OCI-LY3 (cell line): ENCODE results near the gene KCNIP4.

Experiments used
- H2AFZ ChIP-seq: fragments of 200-600, 300-600 bp; shearing (Covaris generic); 2 replicates; pipeline ENCODE4 v1.6.0; 2014; ENCODE audit warnings: antibody characterized with exemption, low read depth, low read length
- H3K27ac ChIP-seq: fragments of 200-600, 300-600 bp; sonication (generic); 2 replicates; pipeline ENCODE4 v1.5.1; 2014; ENCODE audit warnings: mild to moderate bottlenecking, low read length, moderate library complexity, mixed read lengths
- H3K27me3 ChIP-seq: fragments of 200-600, 300-600 bp; sonication (generic); 2 replicates; pipeline ENCODE4 v1.6.1; 2014; ENCODE audit warnings: low read depth, low read length, mixed read lengths
- H3K36me3 ChIP-seq: fragments of 200-600, 300-600 bp; sonication (generic); replicated peaks from 2 replicates; pipeline ENCODE3; 2014; ENCODE audit warnings: low read depth, low read length, mixed read lengths
- H3K4me1 ChIP-seq: fragments of 300-600, 200-600 bp; sonication (generic); 2 replicates; pipeline ENCODE4 v1.6.1; 2014; ENCODE audit warnings: low read length, mixed read lengths
- H3K4me2 ChIP-seq: fragments of 200-600, 300-600 bp; sonication (generic); 2 replicates; pipeline ENCODE4 v1.6.1; 2014; ENCODE audit warnings: low read length, mixed read lengths
- H3K4me3 ChIP-seq: fragments of 300-600, 200-600 bp; sonication (generic); 2 replicates; pipeline ENCODE4 v1.5.1; 2014; ENCODE audit warnings: antibody characterized with exemption, mild to moderate bottlenecking, low read length, moderate library complexity
- H3K79me2 ChIP-seq: fragments of 300-600, 200-600 bp; shearing (Covaris generic); 2 replicates; pipeline ENCODE4 v1.6.1; 2014; ENCODE audit warnings: mild to moderate bottlenecking, low read length, mixed read lengths
- H3K9ac ChIP-seq: fragments of 300-600, 200-600 bp; shearing (Covaris generic); 2 replicates; pipeline ENCODE4 v1.6.0; 2014; ENCODE audit warnings: mild to moderate bottlenecking, low read length, moderate library complexity
- H3K9me3 ChIP-seq: fragments of 200-600, 300-600 bp; shearing (Covaris generic); 2 replicates; pipeline ENCODE4 v1.6.1; 2014; ENCODE audit warnings: low read length, mixed read lengths; ENCODE audit not compliant: insufficient read depth
- H4K20me1 ChIP-seq: fragments of 200-600, 300-600 bp; sonication (generic); 2 replicates; pipeline ENCODE4 v1.6.1; 2016; ENCODE audit warnings: low read length, mixed read lengths; ENCODE audit not compliant: insufficient read depth
- EZH2phosphoT487 ChIP-seq: fragments of 200-600 bp; shearing (Covaris generic); IDR thresholded peaks from 2 replicates; pipeline ENCODE4 v1.6.1; 2018; ENCODE audit warnings: antibody characterized with exemption, mixed run types, low read depth
- TF ChIP-seq, protein P1 (sequence below): fragments of 200-600, 300-600 bp; sonication (generic); IDR thresholded peaks from 2 replicates; pipeline ENCODE4 v1.5.1; 2014; ENCODE audit warnings: antibody characterized with exemption, low read length, low read depth

Gene KCNIP4

DNA sequence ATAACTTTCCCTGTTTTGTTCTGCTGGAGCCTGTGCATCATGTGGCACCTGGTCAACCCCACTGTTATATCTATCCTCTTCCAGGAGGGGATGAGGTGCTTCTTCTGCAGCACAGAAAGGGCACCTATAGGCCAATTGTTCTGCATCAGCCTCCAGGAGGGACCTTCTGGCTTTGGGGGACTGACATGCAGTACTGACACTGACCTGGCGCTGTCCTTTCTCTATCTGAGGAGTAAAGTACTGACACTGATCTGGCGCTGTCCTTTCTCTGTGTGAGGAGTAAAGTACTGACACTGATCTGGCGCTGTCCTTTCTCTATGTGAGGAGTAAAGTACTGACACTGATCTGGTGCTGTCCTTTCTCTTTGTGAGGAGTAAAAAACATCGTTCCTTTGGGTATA is 749.9 kb downstream of the KCNIP4 start:
- Histone ChIP-seq H3K27me3 (no peaks in the 10 kb centered on the region), H3K79me2 (no peaks in the 10 kb centered on the region), H3K4me3 (no peak overlapping the region), H3K9me3 (no peaks in the 10 kb centered on the region), H2AFZ (no peak overlapping the region), H3K27ac (no peak overlapping the region), H3K36me3 (no peaks in the 10 kb centered on the region), H3K4me2 (no peak overlapping the region), H4K20me1 (no peaks in the 10 kb centered on the region), H3K4me1 (no peaks in the 10 kb centered on the region), H3K9ac (no peak overlapping the region)
- TF ChIP-seq EZH2phosphoT487 = no peak
- TF ChIP-seq, protein P1, sequence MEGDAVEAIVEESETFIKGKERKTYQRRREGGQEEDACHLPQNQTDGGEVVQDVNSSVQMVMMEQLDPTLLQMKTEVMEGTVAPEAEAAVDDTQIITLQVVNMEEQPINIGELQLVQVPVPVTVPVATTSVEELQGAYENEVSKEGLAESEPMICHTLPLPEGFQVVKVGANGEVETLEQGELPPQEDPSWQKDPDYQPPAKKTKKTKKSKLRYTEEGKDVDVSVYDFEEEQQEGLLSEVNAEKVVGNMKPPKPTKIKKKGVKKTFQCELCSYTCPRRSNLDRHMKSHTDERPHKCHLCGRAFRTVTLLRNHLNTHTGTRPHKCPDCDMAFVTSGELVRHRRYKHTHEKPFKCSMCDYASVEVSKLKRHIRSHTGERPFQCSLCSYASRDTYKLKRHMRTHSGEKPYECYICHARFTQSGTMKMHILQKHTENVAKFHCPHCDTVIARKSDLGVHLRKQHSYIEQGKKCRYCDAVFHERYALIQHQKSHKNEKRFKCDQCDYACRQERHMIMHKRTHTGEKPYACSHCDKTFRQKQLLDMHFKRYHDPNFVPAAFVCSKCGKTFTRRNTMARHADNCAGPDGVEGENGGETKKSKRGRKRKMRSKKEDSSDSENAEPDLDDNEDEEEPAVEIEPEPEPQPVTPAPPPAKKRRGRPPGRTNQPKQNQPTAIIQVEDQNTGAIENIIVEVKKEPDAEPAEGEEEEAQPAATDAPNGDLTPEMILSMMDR = no peak

DNA sequence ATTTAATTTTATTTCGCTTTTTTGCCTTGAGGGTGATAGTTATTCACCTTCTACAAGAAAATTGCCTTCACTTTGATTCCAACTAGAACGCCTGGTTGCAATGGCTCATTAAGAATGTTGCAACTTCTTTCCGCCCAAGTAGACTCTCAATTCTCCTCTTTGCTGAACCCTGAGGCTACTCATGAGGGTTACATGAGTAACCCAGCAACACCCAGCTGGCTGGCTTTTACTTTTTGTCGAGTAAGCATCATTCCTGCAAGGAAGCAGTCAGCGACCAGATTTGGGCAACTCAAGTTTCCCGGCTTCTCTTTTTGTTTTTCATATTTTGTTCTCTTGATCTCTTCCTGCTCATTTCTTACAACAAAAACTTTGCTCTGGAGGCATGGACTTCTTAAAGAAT is 752.9 kb downstream of the KCNIP4 start:
- Histone ChIP-seq H3K4me1 (no peaks in the 10 kb centered on the region), H3K36me3 (no peaks in the 10 kb centered on the region), H3K27me3 (no peaks in the 10 kb centered on the region), H2AFZ (no peak overlapping the region), H4K20me1 (no peaks in the 10 kb centered on the region), H3K9me3 (no peaks in the 10 kb centered on the region), H3K4me3 (no peak overlapping the region), H3K9ac (no peak overlapping the region), H3K27ac (no peak overlapping the region), H3K79me2 (no peaks in the 10 kb centered on the region), H3K4me2 (no peak overlapping the region)
- no peak for TF ChIP-seq EZH2phosphoT487
- TF ChIP-seq, protein P1 = no peak

DNA sequence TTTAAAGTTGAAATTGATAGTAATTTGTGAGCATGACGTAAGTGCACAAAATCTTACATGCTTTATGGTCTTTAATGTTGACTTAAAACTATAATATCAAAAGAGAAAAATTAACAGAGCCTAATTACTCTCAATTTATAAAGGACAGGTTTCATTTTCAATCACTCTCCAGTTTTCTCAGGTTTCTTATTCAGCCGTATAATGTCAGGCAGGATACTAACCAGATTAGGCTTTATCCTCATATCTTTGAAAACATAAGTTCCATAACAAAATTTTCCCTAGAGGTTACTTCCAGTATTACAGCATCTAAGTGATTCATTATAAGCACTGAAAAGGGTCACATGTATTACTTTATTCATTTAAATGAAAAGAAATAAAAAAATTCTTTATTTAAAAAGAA is 756.2 kb downstream of the KCNIP4 start:
- H3K36me3 ChIP-seq = no peaks in the 10 kb centered on the region
- no peaks in the 10 kb centered on the region for H3K9me3 ChIP-seq
- no peaks in the 10 kb centered on the region for H3K27me3 ChIP-seq
- no peaks in the 10 kb centered on the region for H4K20me1 ChIP-seq
- H3K4me2 ChIP-seq = no peak overlapping the region
- no peak overlapping the region for H3K27ac ChIP-seq
- TF ChIP-seq, protein P1 = no peak
- no peak for TF ChIP-seq EZH2phosphoT487
- no peaks in the 10 kb centered on the region for H3K79me2 ChIP-seq
- no peak overlapping the region for H3K9ac ChIP-seq
- no peak overlapping the region for H3K4me3 ChIP-seq
- H3K4me1 ChIP-seq = no peaks in the 10 kb centered on the region
- H2AFZ ChIP-seq = no peak overlapping the region

DNA sequence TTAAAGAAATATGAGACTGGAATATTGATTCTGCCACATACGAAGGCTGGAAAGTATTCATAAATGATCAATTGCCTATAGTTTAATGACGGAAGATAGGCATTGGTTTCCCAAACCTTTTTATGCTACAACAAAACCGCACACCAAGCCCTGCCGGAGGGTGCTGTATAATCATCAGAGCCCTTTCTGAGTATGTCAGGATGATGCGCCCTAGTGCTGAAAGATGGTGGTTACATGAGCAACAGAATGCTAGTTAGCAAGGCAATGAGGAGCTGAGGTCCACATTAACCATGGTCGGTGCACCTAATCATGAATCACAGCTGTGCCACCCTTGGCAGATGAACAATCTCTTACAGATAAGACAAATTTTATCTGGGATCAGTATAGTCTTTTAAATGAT is 757.3 kb downstream of the KCNIP4 start:
- Histone ChIP-seq H3K9ac (no peak overlapping the region), H3K27me3 (no peaks in the 10 kb centered on the region), H3K9me3 (no peaks in the 10 kb centered on the region), H3K4me2 (no peak overlapping the region), H3K79me2 (no peaks in the 10 kb centered on the region), H4K20me1 (no peaks in the 10 kb centered on the region), H3K27ac (no peak overlapping the region), H3K36me3 (no peaks in the 10 kb centered on the region), H3K4me1 (no peaks in the 10 kb centered on the region), H3K4me3 (no peak overlapping the region), H2AFZ (no peak overlapping the region)
- TF ChIP-seq EZH2phosphoT487 = no peak
- TF ChIP-seq, protein P1 = no peak
